Ectodermal cell (in vitro differentiated cells): Measurements from ENCODE around the gene EXOC7.
A peak's percentile ranks its signal among the peaks of the same experiment; 100 is the strongest.

Experiments used
- H3K27ac ChIP-seq: 2 replicates; pipeline ENCODE4 v1.7.0; 2013; ENCODE audit warnings: mild to moderate bottlenecking, low read depth, low read length; ENCODE audit not compliant: insufficient read depth, poor library complexity, severe bottlenecking
- H3K27me3 ChIP-seq: 2 replicates; pipeline ENCODE4 v1.7.0; 2013; ENCODE audit warnings: mild to moderate bottlenecking, low read length; ENCODE audit not compliant: insufficient read depth, control insufficient read depth, poor library complexity, severe bottlenecking
- H3K36me3 ChIP-seq: one replicate; pipeline ENCODE4 v1.7.0; 2013; ENCODE audit warnings: low read length; ENCODE audit not compliant: control insufficient read depth, insufficient read depth
- H3K4me1 ChIP-seq: one replicate; pipeline ENCODE4 v1.7.0; 2013; ENCODE audit warnings: low read length; ENCODE audit not compliant: control insufficient read depth, insufficient read depth
- H3K4me3 ChIP-seq: 2 replicates; pipeline ENCODE4 v1.7.0; 2013; ENCODE audit warnings: low read depth, low read length, control low read depth; ENCODE audit not compliant: insufficient read depth
- H3K9me3 ChIP-seq: 2 replicates; pipeline ENCODE4 v1.7.0; 2013; ENCODE audit warnings: mild to moderate bottlenecking, low read length, moderate library complexity; ENCODE audit not compliant: control insufficient read depth
- WGBS, 2 experiments: methylation state at CpG; one replicate each; pipeline ENCODE4 v1.1.7; 2013; ENCODE audit warnings: missing lambda C conversion rate in 2 of 2; 5-methylcytosine and 5-hydroxymethylcytosine counted together

The EXOC7 gene

GRCh38 chr17:76138234-76138895 lies 34.8 kb upstream of the EXOC7 start:
- Histone ChIP-seq H3K4me3 (peak overlapping the region; percentile 46), H3K36me3 (no peaks in the 10 kb centered on the region), H3K27ac (peak overlapping the region; percentile 73), H3K9me3 (no peaks in the 10 kb centered on the region), H3K4me1 (peaks cover 70% of the 10 kb centered on the region), H3K27me3 (peaks cover 94% of the 10 kb centered on the region)
- 0% methylated on average over 22 to 23 of the region's 23 CpGs for WGBS, 2 experiments

GRCh38 chr17:76137351-76138233 lies 34.0 kb upstream of the EXOC7 start:
- Histone ChIP-seq H3K36me3 (no peaks in the 10 kb centered on the region), H3K9me3 (no peaks in the 10 kb centered on the region), H3K27me3 (peaks cover 94% of the 10 kb centered on the region), H3K4me3 (peak overlapping the region; percentile 46), H3K4me1 (peaks cover 64% of the 10 kb centered on the region), H3K27ac (peak overlapping the region; percentile 73)
- WGBS, 2 experiments = 12% methylated on average over 54 of the region's 54 CpGs

- Histone ChIP-seq H3K27me3 (peaks cover 94% of the 10 kb centered on the region), H3K9me3 (no peaks in the 10 kb centered on the region), H3K27ac (no peak overlapping the region), H3K4me3 (no peak overlapping the region), H3K36me3 (no peaks in the 10 kb centered on the region), H3K4me1 (peaks cover 64% of the 10 kb centered on the region)
- 8 to 9% methylated on average over 7 of the region's 7 CpGs for WGBS, 2 experiments
Measured at GRCh38 chr17:76137001-76137350, 33.4 kb upstream of the EXOC7 start.

DNA sequence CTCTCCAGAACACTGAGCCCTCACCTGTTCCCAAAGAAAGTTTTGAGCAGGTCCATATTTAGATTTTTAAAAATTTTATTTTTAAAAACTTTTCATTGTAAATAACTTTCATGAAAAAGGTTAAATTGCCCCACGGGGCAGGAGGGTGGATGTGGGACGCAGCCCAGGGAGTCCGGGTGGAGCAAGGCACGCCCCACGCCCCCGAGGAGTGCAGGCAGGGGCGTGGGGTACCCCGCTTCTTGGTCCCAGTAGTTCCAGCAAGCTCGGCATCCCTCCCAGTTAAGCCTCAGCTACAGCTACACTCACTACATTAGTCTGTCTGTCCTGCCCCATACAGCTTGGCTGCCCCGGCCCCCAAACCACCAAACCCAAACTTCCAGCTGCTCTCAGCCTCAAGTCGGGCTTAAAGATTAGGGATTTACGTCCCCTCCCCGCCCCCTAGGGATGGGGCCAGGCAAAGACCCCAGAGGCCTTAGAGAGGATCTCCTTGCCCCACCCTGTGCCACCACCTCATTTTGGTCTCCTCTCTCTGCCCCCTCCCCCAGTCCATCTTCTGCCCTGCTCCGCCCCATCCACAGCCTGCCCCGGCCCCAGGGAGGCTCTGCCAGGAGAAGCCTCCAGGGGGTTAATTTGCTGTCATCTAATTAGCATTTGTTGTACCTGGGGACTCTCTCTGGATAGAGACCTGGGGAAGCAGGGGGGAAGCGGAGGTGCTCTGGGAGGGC lies 32.9 kb upstream of the EXOC7 start:
- Histone ChIP-seq H3K27me3 (peaks cover 94% of the 10 kb centered on the region), H3K36me3 (no peaks in the 10 kb centered on the region), H3K9me3 (no peaks in the 10 kb centered on the region), H3K4me1 (peaks cover 64% of the 10 kb centered on the region), H3K27ac (no peak overlapping the region), H3K4me3 (no peak overlapping the region)
- 27 to 33% methylated on average over 16 of the region's 16 CpGs for WGBS, 2 experiments

- Histone ChIP-seq H3K4me3 (no peak overlapping the region), H3K4me1 (peaks cover 67% of the 10 kb centered on the region), H3K27ac (no peak overlapping the region), H3K9me3 (no peaks in the 10 kb centered on the region), H3K27me3 (peaks cover 96% of the 10 kb centered on the region), H3K36me3 (no peaks in the 10 kb centered on the region)
- WGBS, 2 experiments = 11 to 14% methylated on average over 8 of the region's 8 CpGs
Measured at GRCh38 chr17:76135810-76136188, 32.2 kb upstream of the EXOC7 start.

DNA sequence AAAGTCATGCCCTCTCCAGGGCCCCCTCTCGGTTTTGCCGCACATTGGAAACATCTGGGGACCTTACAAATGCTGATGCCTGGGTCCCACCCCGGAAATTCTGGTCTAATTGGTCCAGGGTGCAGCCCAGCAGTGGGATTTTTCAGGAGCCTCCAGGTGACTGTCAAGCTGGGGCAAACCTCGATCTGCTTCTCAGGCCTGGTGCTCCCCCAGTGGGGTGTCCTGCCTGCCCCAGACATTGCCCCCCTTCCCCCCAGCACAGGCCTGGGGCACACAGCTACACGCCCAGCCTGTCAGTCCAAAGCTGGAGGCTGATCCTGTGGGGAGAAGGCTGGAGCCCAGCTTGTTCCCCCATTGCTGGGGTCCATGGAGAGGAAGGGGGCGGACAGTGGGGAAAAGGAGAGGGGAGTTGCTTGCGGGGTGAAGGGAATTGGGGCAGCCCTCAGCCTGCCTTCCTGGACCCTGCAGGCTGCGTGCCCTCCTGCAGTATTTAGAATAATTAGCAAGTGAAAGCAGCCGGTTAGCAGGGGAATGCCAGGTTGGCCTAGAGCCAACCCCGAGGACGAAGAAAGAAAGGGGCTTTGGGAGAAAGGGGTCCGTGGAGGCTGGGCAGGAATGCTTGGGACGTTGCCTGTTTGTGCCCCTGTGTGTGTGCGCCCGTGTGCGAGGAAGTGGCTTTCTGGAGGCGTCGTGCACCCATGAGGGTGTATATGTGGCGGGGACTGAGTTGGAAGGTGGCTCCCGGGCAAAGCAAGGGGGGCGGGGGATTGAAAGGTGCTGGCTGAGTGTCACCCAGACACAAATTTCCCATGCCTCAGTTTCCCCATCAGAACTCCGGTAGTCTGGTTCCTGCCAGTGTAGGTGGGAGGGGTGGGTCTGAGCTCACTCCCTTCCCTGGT lies 31.6 kb upstream of the EXOC7 start:
- peaks cover 96% of the 10 kb centered on the region for H3K27me3 ChIP-seq
- peaks cover 66% of the 10 kb centered on the region for H3K4me1 ChIP-seq
- 9 to 14% methylated on average over 22 of the region's 22 CpGs for WGBS, 2 experiments
- no peak overlapping the region for H3K27ac ChIP-seq
- H3K9me3 ChIP-seq = no peaks in the 10 kb centered on the region
- no peak overlapping the region for H3K4me3 ChIP-seq
- no peaks in the 10 kb centered on the region for H3K36me3 ChIP-seq

DNA sequence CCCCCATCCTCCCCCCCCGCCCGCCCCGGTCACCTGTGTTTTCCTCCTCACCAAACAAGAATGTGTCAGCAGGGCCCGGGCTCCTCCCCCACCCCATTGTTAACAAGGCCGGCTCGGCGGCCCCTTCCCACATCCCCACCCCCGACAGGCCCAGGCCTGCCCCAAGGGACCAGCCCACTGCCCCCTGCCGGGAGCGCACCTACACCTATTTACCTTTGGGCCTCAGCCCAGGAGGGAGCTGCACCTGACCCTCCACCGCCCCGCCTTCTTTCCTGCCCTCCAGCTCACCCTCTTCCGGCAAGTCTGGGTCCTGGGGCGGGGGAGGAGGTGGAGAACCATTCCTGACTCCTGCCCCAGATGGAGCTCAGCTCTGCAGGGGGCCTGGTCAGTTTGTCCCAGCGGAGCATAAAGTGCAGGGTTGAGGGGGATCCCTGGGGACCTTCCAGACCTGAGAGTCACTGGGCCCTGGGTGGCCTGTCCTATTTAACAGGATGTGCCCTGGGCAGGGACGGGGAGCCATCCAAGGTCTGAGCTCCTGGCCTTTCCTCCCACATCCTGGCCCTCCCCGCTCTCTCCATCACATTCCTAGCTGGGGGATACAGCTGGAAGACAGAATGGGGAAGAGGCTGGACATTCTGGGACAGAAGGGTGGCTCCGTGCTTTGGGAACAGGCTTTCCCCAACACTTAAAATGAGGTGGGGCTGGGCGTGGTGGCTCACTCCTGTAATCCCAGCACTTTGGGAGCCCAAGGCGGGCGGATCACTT lies 29.2 kb upstream of the EXOC7 start:
- WGBS, 2 experiments = 17 to 18% methylated on average over 18 of the region's 21 CpGs
- Histone ChIP-seq H3K27me3 (peaks cover 76% of the 10 kb centered on the region), H3K27ac (no peak overlapping the region), H3K9me3 (no peaks in the 10 kb centered on the region), H3K4me1 (peaks cover 57% of the 10 kb centered on the region), H3K4me3 (no peak overlapping the region), H3K36me3 (no peaks in the 10 kb centered on the region)

GRCh38 chr17:76131692-76132573 lies 28.3 kb upstream of the EXOC7 start:
- Histone ChIP-seq H3K27ac (no peak overlapping the region), H3K36me3 (no peaks in the 10 kb centered on the region), H3K4me1 (peaks cover 48% of the 10 kb centered on the region), H3K4me3 (no peak overlapping the region), H3K9me3 (no peaks in the 10 kb centered on the region), H3K27me3 (peaks cover 68% of the 10 kb centered on the region)
- 36 to 38% methylated on average over 20 to 21 of the region's 21 CpGs for WGBS, 2 experiments
